HEK293 (cell line): ENCODE data around the gene CHN2.

ENCODE experiments used
- KLF9 ChIP-seq: fragments of 450-650 bp; formaldehyde crosslinking; IDR thresholded peaks from 2 replicates; pipeline ENCODE4 v1.5.1; 2016; ENCODE audit warnings: missing biosample characterization, missing genetic modification characterization, low read depth
- YY1 ChIP-seq: fragments of 450-650 bp; formaldehyde crosslinking; IDR thresholded peaks from 2 replicates; pipeline ENCODE4 v1.5.1; 2018; ENCODE audit warnings: missing biosample characterization, missing genetic modification characterization
- TF ChIP-seq, protein P1 (sequence below): fragments of 450-650 bp; formaldehyde crosslinking; IDR thresholded peaks from 2 replicates; pipeline ENCODE4 v1.5.1; 2016; ENCODE audit warnings: missing biosample characterization, missing genetic modification characterization

DNA sequence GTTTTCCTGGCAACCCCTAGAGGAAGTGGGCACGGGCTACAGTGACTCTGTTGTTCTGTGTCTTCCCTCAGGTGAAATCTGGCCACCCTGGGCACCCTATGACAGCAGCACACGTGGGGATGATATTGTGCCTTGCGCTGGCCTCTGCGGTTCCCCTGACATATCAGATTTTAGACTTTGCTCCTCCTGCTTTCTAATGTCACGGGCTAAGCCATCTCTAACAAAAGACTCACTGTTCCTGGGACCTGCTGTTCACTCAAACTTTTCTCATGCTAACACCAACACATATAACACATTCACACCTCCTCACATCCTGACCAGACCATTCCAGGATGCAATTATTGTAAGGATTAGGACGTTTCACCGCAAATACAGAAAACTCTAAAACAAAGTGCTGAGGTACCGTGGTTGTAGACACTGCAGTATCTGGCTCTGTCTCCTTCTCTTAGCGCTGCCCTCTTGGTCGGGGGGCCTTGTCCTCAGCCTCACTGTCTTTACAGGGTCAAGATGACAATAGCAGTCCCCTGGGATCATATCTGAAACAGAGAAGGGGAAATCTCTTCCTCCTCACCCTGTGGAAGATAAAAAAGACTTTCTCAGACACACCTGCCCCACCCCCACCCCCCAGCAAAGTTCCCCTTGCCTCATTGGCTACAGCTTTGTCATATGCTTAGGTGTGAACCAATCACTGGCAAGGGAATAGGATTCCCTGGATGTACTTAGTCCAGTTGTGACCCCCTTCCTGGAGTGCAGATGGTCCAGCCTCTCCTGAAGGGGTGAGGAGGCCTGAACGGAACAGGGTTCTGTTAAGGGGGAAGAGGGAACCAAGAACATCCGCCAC lies 14.1 kb downstream of the CHN2 start:
- TF ChIP-seq, protein P1, sequence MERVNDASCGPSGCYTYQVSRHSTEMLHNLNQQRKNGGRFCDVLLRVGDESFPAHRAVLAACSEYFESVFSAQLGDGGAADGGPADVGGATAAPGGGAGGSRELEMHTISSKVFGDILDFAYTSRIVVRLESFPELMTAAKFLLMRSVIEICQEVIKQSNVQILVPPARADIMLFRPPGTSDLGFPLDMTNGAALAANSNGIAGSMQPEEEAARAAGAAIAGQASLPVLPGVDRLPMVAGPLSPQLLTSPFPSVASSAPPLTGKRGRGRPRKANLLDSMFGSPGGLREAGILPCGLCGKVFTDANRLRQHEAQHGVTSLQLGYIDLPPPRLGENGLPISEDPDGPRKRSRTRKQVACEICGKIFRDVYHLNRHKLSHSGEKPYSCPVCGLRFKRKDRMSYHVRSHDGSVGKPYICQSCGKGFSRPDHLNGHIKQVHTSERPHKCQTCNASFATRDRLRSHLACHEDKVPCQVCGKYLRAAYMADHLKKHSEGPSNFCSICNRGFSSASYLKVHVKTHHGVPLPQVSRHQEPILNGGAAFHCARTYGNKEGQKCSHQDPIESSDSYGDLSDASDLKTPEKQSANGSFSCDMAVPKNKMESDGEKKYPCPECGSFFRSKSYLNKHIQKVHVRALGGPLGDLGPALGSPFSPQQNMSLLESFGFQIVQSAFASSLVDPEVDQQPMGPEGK (tag by site-specific recombination) = no peak
- no peak for TF ChIP-seq YY1 (tag by site-specific recombination)
- no peak for TF ChIP-seq KLF9 (tag by site-specific recombination)
